ENCODE measurements around the gene PRSS12. TPM values are rescaled to one million over a fixed set of nuclear protein-coding genes. Genes with fewer than 3 reads are reported as not detected.

Gene PRSS12
- polyA plus RNA-seq, 2 donors = 1.3 to 4.1 TPM

DNA sequence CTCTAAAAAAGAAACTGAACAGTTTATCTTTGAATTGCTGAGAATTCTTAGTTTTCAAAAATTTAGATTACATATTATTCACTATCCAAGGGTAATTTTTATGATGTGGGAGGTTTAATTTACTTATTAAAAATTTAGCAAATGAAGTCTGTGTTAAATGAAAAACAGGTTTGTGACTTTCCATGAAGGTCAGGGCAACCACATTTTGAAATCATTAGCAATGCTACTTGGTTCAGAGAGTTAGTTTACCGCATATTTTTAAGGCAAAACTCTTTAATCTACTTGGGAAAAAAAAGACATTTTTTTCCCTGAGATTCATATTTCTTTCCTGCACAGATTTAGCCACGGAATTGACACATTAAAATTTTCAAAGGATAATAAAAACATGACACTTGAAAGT, 37.3 kb upstream of the PRSS12 start:
- 76 to 78% methylated on average over 2 of the region's 2 CpGs for WGBS, 2 donors
- H3K4me1 ChIP-seq (ENCODE audit: control insufficient read depth in 2 of 2, insufficient read depth in 2 of 2, low read length in 1 of 2) = no peaks in the 10 kb centered on the region
- H3K27ac ChIP-seq (ENCODE audit: low read depth in 2 of 2, low read length in 1 of 2) = no peak overlapping the region

DNA sequence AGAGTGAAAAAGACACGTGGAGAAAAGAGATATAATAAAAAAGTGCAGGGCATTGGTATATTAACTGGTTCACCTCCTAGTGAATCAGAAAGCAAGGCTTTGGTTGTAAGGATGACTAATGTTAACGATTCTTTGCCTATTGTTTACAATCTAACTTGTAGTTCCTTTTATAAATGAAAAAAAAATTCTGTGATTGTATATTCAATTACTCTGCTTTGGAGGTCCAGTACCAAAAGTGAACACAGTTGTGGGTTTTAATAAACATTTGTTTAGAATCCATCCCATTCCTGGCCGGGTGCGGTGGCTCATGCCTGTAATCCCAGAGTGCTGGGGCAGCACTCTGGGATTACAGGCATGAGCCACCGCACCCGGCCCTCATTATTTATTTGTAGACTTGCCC, 36.9 kb upstream of the PRSS12 start:
- WGBS, 2 donors = 58 to 64% methylated on average over 6 of the region's 6 CpGs
- Histone ChIP-seq H3K4me3 (ENCODE audit: low read depth in 1 of 2, low read length in 2 of 2) (no peak overlapping the region), H3K9me3 (ENCODE audit: control insufficient read depth in 2 of 2, insufficient read depth in 1 of 2, low read depth in 1 of 2, low read length in 1 of 2) (no peaks in the 10 kb centered on the region), H3K4me1 (ENCODE audit: control insufficient read depth in 2 of 2, insufficient read depth in 2 of 2, low read length in 1 of 2) (no peaks in the 10 kb centered on the region), H3K36me3 (ENCODE audit: control insufficient read depth in 2 of 2, insufficient read depth in 2 of 2, low read length in 1 of 2) (no peaks in the 10 kb centered on the region), H3K27me3 (ENCODE audit: control insufficient read depth in 1 of 2, insufficient read depth in 2 of 2, low read length in 2 of 2) (no peaks in the 10 kb centered on the region), H3K27ac (ENCODE audit: low read depth in 2 of 2, low read length in 1 of 2) (no peak overlapping the region)

More for the DNA sequence above, 37.3 kb upstream of the PRSS12 start:
- H3K36me3 ChIP-seq (ENCODE audit: control insufficient read depth in 2 of 2, insufficient read depth in 2 of 2, low read length in 1 of 2) = no peaks in the 10 kb centered on the region
- H3K27me3 ChIP-seq (ENCODE audit: control insufficient read depth in 1 of 2, insufficient read depth in 2 of 2, low read length in 2 of 2) = no peaks in the 10 kb centered on the region
- H3K4me3 ChIP-seq (ENCODE audit: low read depth in 1 of 2, low read length in 2 of 2) = no peak overlapping the region
- H3K9me3 ChIP-seq (ENCODE audit: control insufficient read depth in 2 of 2, insufficient read depth in 1 of 2, low read depth in 1 of 2, low read length in 1 of 2) = no peaks in the 10 kb centered on the region

DNA sequence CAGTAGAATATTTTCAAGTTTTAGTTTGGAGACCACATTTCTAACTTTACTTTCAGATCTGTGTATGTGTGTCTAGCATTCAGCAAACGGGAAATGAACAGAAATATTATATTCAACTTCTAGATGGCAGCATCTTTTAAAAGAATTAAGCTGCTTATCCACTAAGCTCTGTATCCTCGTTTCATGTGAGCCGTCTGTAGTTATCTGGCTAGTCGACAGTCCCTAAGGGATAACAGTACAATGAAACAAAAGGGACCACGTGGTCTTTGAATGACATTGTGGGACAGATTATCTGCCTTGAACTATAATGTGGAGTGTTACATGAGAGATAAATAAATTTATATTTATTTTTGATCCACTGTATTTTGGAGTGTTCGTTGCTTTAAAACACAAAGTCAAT, 35.8 kb upstream of the PRSS12 start:
- no peaks in the 10 kb centered on the region for H3K36me3 ChIP-seq (ENCODE audit: control insufficient read depth in 2 of 2, insufficient read depth in 2 of 2, low read length in 1 of 2)
- H3K4me3 ChIP-seq (ENCODE audit: low read depth in 1 of 2, low read length in 2 of 2) = no peak overlapping the region
- WGBS, 2 donors = 65 to 66% methylated on average over 6 of the region's 6 CpGs
- no peaks in the 10 kb centered on the region for H3K27me3 ChIP-seq (ENCODE audit: control insufficient read depth in 1 of 2, insufficient read depth in 2 of 2, low read length in 2 of 2)
- no peaks in the 10 kb centered on the region for H3K4me1 ChIP-seq (ENCODE audit: control insufficient read depth in 2 of 2, insufficient read depth in 2 of 2, low read length in 1 of 2)
- H3K9me3 ChIP-seq (ENCODE audit: control insufficient read depth in 2 of 2, insufficient read depth in 1 of 2, low read depth in 1 of 2, low read length in 1 of 2) = no peaks in the 10 kb centered on the region
- H3K27ac ChIP-seq (ENCODE audit: low read depth in 2 of 2, low read length in 1 of 2) = no peak overlapping the region

DNA sequence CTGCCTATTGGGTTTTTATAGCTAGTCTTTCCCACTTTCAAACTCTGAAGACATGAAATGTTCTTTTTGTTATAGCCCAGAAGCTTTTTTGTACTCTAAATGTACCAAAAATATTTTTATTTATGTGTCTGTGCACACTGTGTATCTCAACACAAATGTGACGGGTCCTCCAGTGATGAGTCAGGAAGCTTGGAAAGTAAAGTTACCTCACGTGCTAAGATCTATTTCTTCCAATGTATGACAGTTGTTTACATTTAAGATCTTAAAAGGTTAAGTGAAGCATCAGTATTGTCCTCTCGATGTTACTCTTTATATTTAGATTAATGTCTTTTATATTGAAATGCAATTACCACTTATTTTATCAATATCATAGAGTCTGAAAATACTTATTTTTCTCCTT, 29.1 kb upstream of the PRSS12 start:
- no peaks in the 10 kb centered on the region for H3K4me1 ChIP-seq (ENCODE audit: control insufficient read depth in 2 of 2, insufficient read depth in 2 of 2, low read length in 1 of 2)
- H3K27ac ChIP-seq (ENCODE audit: low read depth in 2 of 2, low read length in 1 of 2) = no peak overlapping the region
- H3K36me3 ChIP-seq (ENCODE audit: control insufficient read depth in 2 of 2, insufficient read depth in 2 of 2, low read length in 1 of 2) = no peaks in the 10 kb centered on the region
- no peaks in the 10 kb centered on the region for H3K27me3 ChIP-seq (ENCODE audit: control insufficient read depth in 1 of 2, insufficient read depth in 2 of 2, low read length in 2 of 2)
- H3K9me3 ChIP-seq (ENCODE audit: control insufficient read depth in 2 of 2, insufficient read depth in 1 of 2, low read depth in 1 of 2, low read length in 1 of 2) = no peaks in the 10 kb centered on the region
- no peak overlapping the region for H3K4me3 ChIP-seq (ENCODE audit: low read depth in 1 of 2, low read length in 2 of 2)
- 48 to 68% methylated on average over 3 of the region's 3 CpGs for WGBS, 2 donors

DNA sequence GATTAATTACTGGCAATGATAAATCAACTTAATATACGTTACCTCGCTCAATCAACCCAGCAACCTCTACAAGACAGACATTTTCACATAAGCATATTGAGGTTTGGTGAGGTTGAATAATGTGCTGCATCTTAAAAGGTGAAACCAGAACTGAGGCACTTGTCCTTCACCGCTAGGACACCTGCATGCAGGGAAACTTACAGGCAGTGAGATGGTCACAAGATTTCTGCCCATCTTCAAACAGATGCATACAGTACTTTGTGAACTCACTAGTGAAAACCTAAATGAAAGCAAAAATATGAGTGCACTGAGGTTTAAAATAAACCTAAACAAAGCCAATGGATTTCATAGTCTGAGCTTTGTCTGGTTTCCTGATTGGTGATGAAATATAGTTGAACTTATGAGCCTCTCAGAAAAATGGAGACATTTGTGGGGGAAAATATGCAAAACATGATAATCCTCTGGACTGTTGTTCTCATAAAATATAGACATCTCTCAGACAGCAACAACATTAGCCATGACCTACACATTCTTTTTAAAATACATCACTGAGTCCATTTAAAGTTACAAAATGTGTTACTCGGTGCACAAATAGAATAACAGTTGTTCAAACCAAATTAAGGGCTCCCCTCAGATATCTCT, 20.9 kb upstream of the PRSS12 start:
- no peaks in the 10 kb centered on the region for H3K4me1 ChIP-seq (ENCODE audit: control insufficient read depth in 2 of 2, insufficient read depth in 2 of 2, low read length in 1 of 2)
- no peaks in the 10 kb centered on the region for H3K27me3 ChIP-seq (ENCODE audit: control insufficient read depth in 1 of 2, insufficient read depth in 2 of 2, low read length in 2 of 2)
- no peaks in the 10 kb centered on the region for H3K36me3 ChIP-seq (ENCODE audit: control insufficient read depth in 2 of 2, insufficient read depth in 2 of 2, low read length in 1 of 2)
- H3K9me3 ChIP-seq (ENCODE audit: control insufficient read depth in 2 of 2, insufficient read depth in 1 of 2, low read depth in 1 of 2, low read length in 1 of 2) = no peaks in the 10 kb centered on the region
- no peak overlapping the region for H3K27ac ChIP-seq (ENCODE audit: low read depth in 2 of 2, low read length in 1 of 2)
- WGBS, 2 donors = 85 to 87% methylated on average over 4 of the region's 4 CpGs
- no peak overlapping the region for H3K4me3 ChIP-seq (ENCODE audit: low read depth in 1 of 2, low read length in 2 of 2)

DNA sequence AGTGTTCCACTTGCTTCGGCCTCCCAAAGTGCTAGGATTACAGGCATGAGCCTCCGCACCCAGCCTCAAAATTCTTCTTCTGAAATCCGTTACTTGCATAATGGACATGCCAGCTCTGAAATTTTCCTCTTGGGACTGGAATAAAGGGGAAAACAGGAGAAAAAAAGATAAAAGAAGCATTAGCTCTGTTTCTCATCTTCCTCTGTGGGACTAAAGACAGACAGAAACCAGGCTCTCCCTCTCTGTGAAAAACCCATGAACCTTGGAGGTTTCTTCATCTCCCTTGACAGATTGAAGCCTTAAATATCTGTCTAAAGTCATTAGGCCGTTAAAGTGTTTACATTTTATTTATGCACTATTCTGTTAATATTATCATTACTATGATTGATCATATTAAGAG, 19.4 kb upstream of the PRSS12 start:
- Histone ChIP-seq H3K9me3 (ENCODE audit: control insufficient read depth in 2 of 2, insufficient read depth in 1 of 2, low read depth in 1 of 2, low read length in 1 of 2) (no peaks in the 10 kb centered on the region), H3K27ac (ENCODE audit: low read depth in 2 of 2, low read length in 1 of 2) (no peak overlapping the region), H3K4me3 (ENCODE audit: low read depth in 1 of 2, low read length in 2 of 2) (no peak overlapping the region), H3K4me1 (ENCODE audit: control insufficient read depth in 2 of 2, insufficient read depth in 2 of 2, low read length in 1 of 2) (no peaks in the 10 kb centered on the region), H3K27me3 (ENCODE audit: control insufficient read depth in 1 of 2, insufficient read depth in 2 of 2, low read length in 2 of 2) (no peaks in the 10 kb centered on the region), H3K36me3 (ENCODE audit: control insufficient read depth in 2 of 2, insufficient read depth in 2 of 2, low read length in 1 of 2) (no peaks in the 10 kb centered on the region)
- WGBS, 2 donors = 71 to 75% methylated on average over 4 of the region's 4 CpGs

DNA sequence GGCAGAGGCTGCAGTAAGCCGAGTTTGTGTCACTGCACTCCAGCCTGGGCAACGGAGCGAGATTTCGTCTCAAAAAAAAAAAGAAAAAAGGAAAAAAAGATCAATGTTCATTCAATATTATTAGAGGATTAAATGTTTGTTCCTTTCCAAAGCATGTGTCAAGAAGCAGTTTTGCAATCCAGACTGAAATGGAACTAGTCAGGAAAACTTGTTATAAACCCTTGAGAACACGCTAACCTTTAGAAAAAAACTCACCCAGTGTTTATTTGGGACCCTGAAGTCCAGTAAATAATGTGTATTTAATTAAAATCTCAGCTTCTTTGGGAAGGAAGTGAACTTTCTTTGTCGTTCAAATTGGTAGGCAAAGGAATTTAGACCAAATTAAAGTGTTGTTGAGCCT, 16.4 kb upstream of the PRSS12 start:
- Histone ChIP-seq H3K4me1 (ENCODE audit: control insufficient read depth in 2 of 2, insufficient read depth in 2 of 2, low read length in 1 of 2) (no peaks in the 10 kb centered on the region), H3K4me3 (ENCODE audit: low read depth in 1 of 2, low read length in 2 of 2) (no peak overlapping the region), H3K27me3 (ENCODE audit: control insufficient read depth in 1 of 2, insufficient read depth in 2 of 2, low read length in 2 of 2) (no peaks in the 10 kb centered on the region), H3K36me3 (ENCODE audit: control insufficient read depth in 2 of 2, insufficient read depth in 2 of 2, low read length in 1 of 2) (no peaks in the 10 kb centered on the region), H3K9me3 (ENCODE audit: control insufficient read depth in 2 of 2, insufficient read depth in 1 of 2, low read depth in 1 of 2, low read length in 1 of 2) (no peaks in the 10 kb centered on the region), H3K27ac (ENCODE audit: low read depth in 2 of 2, low read length in 1 of 2) (no peak overlapping the region)
- 72 to 73% methylated on average over 6 of the region's 6 CpGs for WGBS, 2 donors

DNA sequence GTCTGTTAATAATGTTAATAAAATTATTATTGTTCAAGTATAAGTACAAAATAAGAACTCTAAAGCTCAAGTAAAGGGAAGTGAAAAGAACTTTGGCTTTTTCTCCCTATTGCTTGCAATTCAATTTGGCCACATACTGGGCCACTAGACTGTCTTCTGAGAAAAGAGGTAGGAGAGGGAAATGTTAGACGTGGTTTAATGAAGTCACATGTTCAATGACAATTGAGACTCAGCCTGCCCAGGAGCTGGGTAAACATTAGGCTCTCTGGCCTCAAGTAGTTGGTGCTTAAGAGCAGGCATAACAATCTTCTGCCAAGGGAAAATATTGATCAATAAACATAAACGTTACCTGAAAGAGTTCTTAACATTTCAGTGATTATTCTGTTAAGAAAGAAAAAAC, 15.1 kb upstream of the PRSS12 start:
- WGBS, 2 donors = 58 to 73% methylated on average over 2 of the region's 2 CpGs
- Histone ChIP-seq H3K9me3 (ENCODE audit: control insufficient read depth in 2 of 2, insufficient read depth in 1 of 2, low read depth in 1 of 2, low read length in 1 of 2) (no peaks in the 10 kb centered on the region), H3K4me3 (ENCODE audit: low read depth in 1 of 2, low read length in 2 of 2) (no peak overlapping the region), H3K4me1 (ENCODE audit: control insufficient read depth in 2 of 2, insufficient read depth in 2 of 2, low read length in 1 of 2) (no peaks in the 10 kb centered on the region), H3K27me3 (ENCODE audit: control insufficient read depth in 1 of 2, insufficient read depth in 2 of 2, low read length in 2 of 2) (no peaks in the 10 kb centered on the region), H3K36me3 (ENCODE audit: control insufficient read depth in 2 of 2, insufficient read depth in 2 of 2, low read length in 1 of 2) (no peaks in the 10 kb centered on the region), H3K27ac (ENCODE audit: low read depth in 2 of 2, low read length in 1 of 2) (no peak overlapping the region)

DNA sequence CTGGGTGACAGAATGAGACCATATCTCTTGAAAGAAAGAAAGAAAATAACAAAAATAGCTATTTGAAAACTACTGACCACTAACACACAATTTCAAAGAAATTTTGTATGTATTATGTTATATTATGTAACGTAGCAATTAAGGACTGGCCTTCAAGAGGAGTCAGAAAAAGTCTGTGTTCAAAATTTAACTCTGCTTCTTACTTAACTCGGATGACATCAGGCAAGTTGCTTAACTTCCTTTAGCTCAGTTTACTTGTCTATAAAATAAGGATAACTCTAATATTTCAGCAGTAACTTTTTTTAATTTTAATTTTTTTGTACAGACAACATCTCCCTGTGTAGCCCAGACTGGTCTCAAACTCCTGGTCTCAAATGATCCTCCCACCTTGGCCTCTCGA, 14.6 kb upstream of the PRSS12 start:
- H3K27ac ChIP-seq (ENCODE audit: low read depth in 2 of 2, low read length in 1 of 2) = no peak overlapping the region
- H3K36me3 ChIP-seq (ENCODE audit: control insufficient read depth in 2 of 2, insufficient read depth in 2 of 2, low read length in 1 of 2) = no peaks in the 10 kb centered on the region
- H3K27me3 ChIP-seq (ENCODE audit: control insufficient read depth in 1 of 2, insufficient read depth in 2 of 2, low read length in 2 of 2) = no peaks in the 10 kb centered on the region
- H3K4me1 ChIP-seq (ENCODE audit: control insufficient read depth in 2 of 2, insufficient read depth in 2 of 2, low read length in 1 of 2) = no peaks in the 10 kb centered on the region
- no peaks in the 10 kb centered on the region for H3K9me3 ChIP-seq (ENCODE audit: control insufficient read depth in 2 of 2, insufficient read depth in 1 of 2, low read depth in 1 of 2, low read length in 1 of 2)
- no peak overlapping the region for H3K4me3 ChIP-seq (ENCODE audit: low read depth in 1 of 2, low read length in 2 of 2)
- 92% methylated on average over 3 of the region's 3 CpGs for WGBS, 2 donors

DNA sequence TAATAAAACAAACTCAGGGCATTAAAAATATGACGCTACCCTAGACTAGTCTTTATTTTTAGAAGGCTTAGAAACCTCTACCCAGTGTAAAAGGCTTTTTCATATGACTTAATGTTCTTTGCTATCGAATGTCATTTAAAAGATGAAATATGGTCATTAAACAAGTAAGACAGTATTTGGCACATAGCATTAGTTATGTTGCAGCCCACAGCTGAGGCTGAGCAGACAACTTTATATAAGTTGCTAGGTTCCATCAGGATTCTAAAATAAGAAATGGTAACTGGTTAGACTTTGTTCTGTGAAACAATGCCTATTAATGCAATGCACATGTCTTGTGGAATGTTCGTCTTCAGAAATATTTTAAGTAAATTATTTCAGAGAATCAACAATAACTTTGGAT, 10.4 kb upstream of the PRSS12 start:
- no peaks in the 10 kb centered on the region for H3K4me1 ChIP-seq (ENCODE audit: control insufficient read depth in 2 of 2, insufficient read depth in 2 of 2, low read length in 1 of 2)
- no peak overlapping the region for H3K27ac ChIP-seq (ENCODE audit: low read depth in 2 of 2, low read length in 1 of 2)
- no peaks in the 10 kb centered on the region for H3K36me3 ChIP-seq (ENCODE audit: control insufficient read depth in 2 of 2, insufficient read depth in 2 of 2, low read length in 1 of 2)
- WGBS, 2 donors = 58 to 61% methylated on average over 3 of the region's 3 CpGs
- H3K4me3 ChIP-seq (ENCODE audit: low read depth in 1 of 2, low read length in 2 of 2) = no peak overlapping the region
- no peaks in the 10 kb centered on the region for H3K9me3 ChIP-seq (ENCODE audit: control insufficient read depth in 2 of 2, insufficient read depth in 1 of 2, low read depth in 1 of 2, low read length in 1 of 2)
- H3K27me3 ChIP-seq (ENCODE audit: control insufficient read depth in 1 of 2, insufficient read depth in 2 of 2, low read length in 2 of 2) = no peaks in the 10 kb centered on the region

All from esophagus (tissue), 2 donors.